ENCODE results near the gene NTHL1.

GRCh38 chr16:2028146-2028545 lies 19.5 kb downstream of the NTHL1 start:
- no peak for TF ChIP-seq CTCF (IDR thresholded peaks at IDR 0.05)
- TF ChIP-seq POLR2A (IDR thresholded peaks at IDR 0.05), result no peak
